Testis (tissue), 3 donors: ENCODE measurements around the gene AKR1C3. TPM values are rescaled to one million over a fixed set of nuclear protein-coding genes. Genes with fewer than 3 reads are reported as not detected.
A peak's percentile ranks its signal among the peaks of the same experiment; 100 is the strongest.

ENCODE experiments used
- DNase-seq: peaks from one replicate; pipeline ENCODE4 v3.0.0-alpha.2; 2019
- H3K27ac ChIP-seq, 2 donors: fragments of 200-600 bp; sonication (generic); one replicate each; pipeline ENCODE4 v1.5.1; 2019
- H3K27me3 ChIP-seq: fragments of 200-600 bp; sonication (generic); one replicate; pipeline ENCODE4 v1.5.1; 2019
- H3K36me3 ChIP-seq: fragments of 200-600 bp; sonication (generic); one replicate; pipeline ENCODE4 v1.5.1; 2017; ENCODE audit warnings: low read depth; ENCODE audit errors: missing control alignments
- H3K4me1 ChIP-seq: fragments of 200-600 bp; sonication (generic); one replicate; pipeline ENCODE4 v1.5.1; 2019
- H3K4me3 ChIP-seq, 2 donors: fragments of 200-600 bp; sonication (generic); one replicate each; pipeline ENCODE4 v1.5.1; 2017 to 2019
- H3K9me3 ChIP-seq: fragments of 200-600 bp; sonication (generic); one replicate; pipeline ENCODE4 v1.5.1; 2017
- POLR2A ChIP-seq: fragments of 450-650 bp; IDR thresholded peaks from one replicate; pipeline ENCODE4 v1.6.1; 2017; ENCODE audit warnings: antibody characterized with exemption, mild to moderate bottlenecking, moderate library complexity
- WGBS, 2 donors: methylation state at CpG; one replicate each; pipeline ENCODE4 v1.1.5; 2018; 5-methylcytosine and 5-hydroxymethylcytosine counted together
- intact Hi-C: fragments of 100-400 bp; cut with DNase I; formaldehyde crosslinking; loops from one replicate; pipeline ENCODE4 v1.15.1; 2023; ENCODE audit warnings: low total_unique reads
- polyA plus RNA-seq: library from polyadenylated mRNA; stranded (reverse); fragments of 350-450 nt; fragmentation: Illumina TruSeq; extraction: RNeasy Lipid Tissue Mini Kit (QIAGEN cat#74804); gene quantifications from one replicate; pipeline ENCODE4 v1.2.3, GENCODE V29; 2014; ENCODE audit warnings: low read depth, low replicate concordance; ENCODE audit not compliant: insufficient read depth
- total RNA-seq, 2 donors: library from RNA; depleted of rRNA; stranded (reverse); fragments of >200 nt; gene quantifications; one replicate each; pipeline ENCODE4 v1.2.3, GENCODE V29; 2016
- TF ChIP-seq, protein P1 (sequence below), 3 experiments: fragments of 450-650 bp in 2 of 3; fragments of 200-600 bp in 1 of 3; sonication (generic) in 1 of 3; IDR thresholded peaks; one replicate each; pipeline ENCODE4 v1.5.1; 2016 to 2019; ENCODE audit warnings: antibody characterized with exemption in 3 of 3, mild to moderate bottlenecking in 2 of 3, moderate library complexity in 1 of 3

Gene AKR1C3
- total and polyA plus RNA-seq, 3 donors from 2014 or later = 15.2 to 21.2 (median 15.6) TPM

- TF ChIP-seq, protein P1, sequence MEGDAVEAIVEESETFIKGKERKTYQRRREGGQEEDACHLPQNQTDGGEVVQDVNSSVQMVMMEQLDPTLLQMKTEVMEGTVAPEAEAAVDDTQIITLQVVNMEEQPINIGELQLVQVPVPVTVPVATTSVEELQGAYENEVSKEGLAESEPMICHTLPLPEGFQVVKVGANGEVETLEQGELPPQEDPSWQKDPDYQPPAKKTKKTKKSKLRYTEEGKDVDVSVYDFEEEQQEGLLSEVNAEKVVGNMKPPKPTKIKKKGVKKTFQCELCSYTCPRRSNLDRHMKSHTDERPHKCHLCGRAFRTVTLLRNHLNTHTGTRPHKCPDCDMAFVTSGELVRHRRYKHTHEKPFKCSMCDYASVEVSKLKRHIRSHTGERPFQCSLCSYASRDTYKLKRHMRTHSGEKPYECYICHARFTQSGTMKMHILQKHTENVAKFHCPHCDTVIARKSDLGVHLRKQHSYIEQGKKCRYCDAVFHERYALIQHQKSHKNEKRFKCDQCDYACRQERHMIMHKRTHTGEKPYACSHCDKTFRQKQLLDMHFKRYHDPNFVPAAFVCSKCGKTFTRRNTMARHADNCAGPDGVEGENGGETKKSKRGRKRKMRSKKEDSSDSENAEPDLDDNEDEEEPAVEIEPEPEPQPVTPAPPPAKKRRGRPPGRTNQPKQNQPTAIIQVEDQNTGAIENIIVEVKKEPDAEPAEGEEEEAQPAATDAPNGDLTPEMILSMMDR (IDR thresholded peaks at IDR 0.05) = no peak
- no peak for TF ChIP-seq POLR2A
- H3K36me3 ChIP-seq = no peaks in the 10 kb centered on the region
- 25 to 32% methylated on average over 8 of the region's 8 CpGs for WGBS, 2 donors
- intact Hi-C loops = no loop called here
- no peak overlapping the region for H3K4me3 ChIP-seq
- H3K27me3 ChIP-seq = no peaks in the 10 kb centered on the region
- H3K4me1 ChIP-seq = peaks cover 28% of the 10 kb centered on the region
- peak overlapping the region; percentile 90 to 93 for H3K27ac ChIP-seq
- peak; percentile 83 for DNase-seq
- H3K9me3 ChIP-seq = no peaks in the 10 kb centered on the region
Observed at GRCh38 chr10:5071411-5072198, 22.6 kb upstream of the AKR1C3 start.

DNA sequence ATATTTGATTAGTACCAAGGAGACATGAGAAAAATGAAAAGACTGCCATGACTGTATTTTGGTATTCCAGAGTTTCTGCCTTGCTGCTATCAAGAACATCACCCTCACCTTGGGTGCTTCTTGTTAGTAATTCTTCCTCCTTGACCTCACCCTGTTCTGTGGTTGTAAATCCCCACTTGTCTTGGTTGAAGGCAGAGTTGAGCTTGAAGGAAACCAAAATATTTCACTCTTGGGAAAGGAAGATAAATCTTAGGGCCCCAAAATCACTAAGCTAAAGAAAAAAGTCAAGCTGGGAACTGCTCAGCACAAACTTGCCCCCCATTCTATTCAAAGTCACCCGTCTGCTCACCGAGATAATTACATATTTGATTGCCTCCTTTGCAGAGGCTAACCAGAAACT lies 20.6 kb upstream of the AKR1C3 start:
- TF ChIP-seq POLR2A = no peak
- TF ChIP-seq, protein P1 (IDR thresholded peaks at IDR 0.05) = no peak
- no peak overlapping the region for H3K4me3 ChIP-seq
- H3K27ac ChIP-seq = no peak overlapping the region
- H3K9me3 ChIP-seq = no peaks in the 10 kb centered on the region
- DNase-seq = no peak
- peaks cover 28% of the 10 kb centered on the region for H3K4me1 ChIP-seq
- H3K36me3 ChIP-seq = no peaks in the 10 kb centered on the region
- intact Hi-C loops = no loop called here
- 94% methylated on average over 2 of the region's 2 CpGs for WGBS, 2 donors
- H3K27me3 ChIP-seq = no peaks in the 10 kb centered on the region

DNA sequence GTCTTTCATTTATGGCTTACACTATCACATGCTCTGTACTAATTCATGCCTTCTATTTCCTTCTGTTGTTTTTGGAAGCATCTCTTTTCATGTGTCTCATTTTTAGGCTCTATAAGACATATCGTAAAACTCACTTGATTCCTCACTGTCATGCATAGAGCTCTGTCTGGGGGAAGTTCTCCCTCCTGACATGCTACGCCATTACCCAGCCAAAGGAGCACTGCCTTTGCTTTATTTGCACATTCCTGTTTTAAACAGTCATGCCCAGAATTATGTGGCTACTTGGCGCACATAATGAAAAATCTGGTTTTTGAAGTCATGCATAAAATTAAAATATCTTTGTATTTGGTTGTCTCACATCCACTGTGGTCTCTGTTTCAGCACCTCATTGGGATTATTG lies 17.6 kb upstream of the AKR1C3 start:
- Histone ChIP-seq H3K4me1 (peaks cover 11% of the 10 kb centered on the region), H3K4me3 (no peak overlapping the region), H3K36me3 (no peaks in the 10 kb centered on the region), H3K9me3 (no peaks in the 10 kb centered on the region), H3K27ac (no peak overlapping the region), H3K27me3 (no peaks in the 10 kb centered on the region)
- TF ChIP-seq, protein P1 (IDR thresholded peaks at IDR 0.05) = no peak
- TF ChIP-seq POLR2A = no peak
- intact Hi-C loops = no loop called here
- DNase-seq = no peak
- 70 to 85% methylated on average over 3 of the region's 3 CpGs for WGBS, 2 donors

DNA sequence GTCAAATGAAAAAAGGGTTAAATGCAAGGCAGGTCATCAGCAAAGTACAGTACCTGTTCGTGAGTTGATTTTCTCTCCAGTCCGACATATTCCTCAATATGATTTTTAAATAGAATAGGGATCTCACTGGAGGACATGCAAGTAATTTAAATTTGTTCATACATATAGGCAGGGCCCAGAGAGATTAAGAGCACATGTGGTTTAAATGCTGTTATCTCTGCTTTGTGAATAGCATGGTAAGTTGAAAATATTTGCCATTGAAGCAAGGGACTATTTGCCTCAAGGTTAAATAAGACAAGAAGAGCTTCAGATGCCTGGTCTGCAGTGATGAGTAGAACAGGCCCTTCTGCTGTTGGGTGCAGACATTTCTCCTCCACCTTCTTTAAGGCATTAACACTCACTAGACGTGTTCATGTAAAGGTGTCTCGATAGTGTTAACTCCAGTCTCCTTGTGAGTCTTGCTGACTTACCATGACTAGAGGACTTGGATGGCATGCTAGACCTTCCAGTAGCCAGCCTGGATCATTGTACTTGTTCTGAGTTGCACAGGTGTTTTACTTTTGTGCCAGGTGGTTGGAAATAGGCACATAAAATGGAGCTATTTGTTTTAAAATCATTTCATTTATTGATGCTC lies 15.6 kb upstream of the AKR1C3 start:
- H3K4me1 ChIP-seq = no peaks in the 10 kb centered on the region
- intact Hi-C loops = no loop called here
- DNase-seq = no peak
- 88 to 94% methylated on average over 4 of the region's 4 CpGs for WGBS, 2 donors
- no peak overlapping the region for H3K4me3 ChIP-seq
- no peaks in the 10 kb centered on the region for H3K9me3 ChIP-seq
- no peaks in the 10 kb centered on the region for H3K36me3 ChIP-seq
- no peak overlapping the region for H3K27ac ChIP-seq
- no peaks in the 10 kb centered on the region for H3K27me3 ChIP-seq
- TF ChIP-seq, protein P1 (IDR thresholded peaks at IDR 0.05) = no peak
- no peak for TF ChIP-seq POLR2A
